Measurements from ENCODE around the gene ARHGEF2.

Gene ARHGEF2

DNA sequence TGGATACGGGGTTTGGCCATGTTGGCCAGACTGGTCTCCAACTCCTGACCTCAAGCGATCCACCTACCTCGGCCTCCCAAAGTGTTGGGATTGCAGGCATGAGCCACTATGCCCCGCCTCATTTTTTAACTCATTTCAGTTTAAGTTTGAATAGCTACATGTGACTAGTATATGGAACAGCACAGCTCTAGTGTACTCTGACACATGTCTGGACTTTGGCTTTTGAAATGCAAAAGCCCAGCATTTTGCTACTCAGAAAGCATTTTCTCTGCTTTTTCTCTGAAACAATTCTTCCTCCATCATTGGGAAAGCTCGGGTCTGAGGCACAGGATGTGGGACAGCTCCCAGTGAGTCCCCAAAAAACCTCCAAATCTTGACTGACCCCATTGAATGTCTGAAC, 46.5 kb upstream of the ARHGEF2 start:
- H3K36me3 ChIP-seq (ENCODE audit: control insufficient read depth, low read length): peaks cover 2% of the 10 kb centered on the region
- no peak overlapping the region for H3K27ac ChIP-seq (ENCODE audit: low read depth, low read length)
- TF ChIP-seq EZH2phosphoT487 (IDR thresholded peaks at IDR 0.05; ENCODE audit: borderline replicate concordance, low read length): no peak
- H3K79me2 ChIP-seq (ENCODE audit: control insufficient read depth, low read length): peaks cover 13% of the 10 kb centered on the region
- no peak overlapping the region for H3K4me3 ChIP-seq (ENCODE audit: low read length)
- H3F3A ChIP-seq (ENCODE audit: control insufficient read depth, insufficient read depth): no peaks in the 10 kb centered on the region
- no peak overlapping the region for H3K4me2 ChIP-seq (ENCODE audit: low read length)
- H3K9me2 ChIP-seq (replicated peaks; ENCODE audit: control insufficient read depth, low read length): no peaks in the 10 kb centered on the region
- H3K9me3 ChIP-seq (ENCODE audit: control insufficient read depth, insufficient read depth, low read length): no peaks in the 10 kb centered on the region
- no peaks in the 10 kb centered on the region for H3K27me3 ChIP-seq (ENCODE audit: control insufficient read depth, low read length)
- peaks cover 17% of the 10 kb centered on the region for H3K4me1 ChIP-seq (ENCODE audit: control insufficient read depth, low read length)
- no peaks in the 10 kb centered on the region for H4K20me1 ChIP-seq (ENCODE audit: control insufficient read depth, insufficient read depth, low read depth, low read length)

DNA sequence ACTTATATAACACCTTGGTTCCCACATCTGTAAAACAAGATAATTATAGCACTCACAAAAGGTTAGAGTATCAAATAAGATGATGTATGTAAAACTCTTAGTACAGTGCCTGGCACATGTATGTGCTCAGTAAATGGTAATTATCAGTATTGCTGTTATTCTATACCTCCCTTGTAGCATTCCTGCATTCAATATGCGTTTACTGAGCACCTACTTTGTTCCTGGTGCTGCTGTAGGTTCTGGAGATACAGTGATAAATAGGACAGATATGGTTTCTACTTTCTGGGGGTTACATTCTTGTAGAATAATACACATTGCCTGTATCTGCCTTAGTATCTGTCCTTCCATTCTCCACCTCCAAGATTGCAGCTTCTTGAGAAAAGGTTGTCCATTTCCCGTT, 43.6 kb upstream of the ARHGEF2 start:
- Histone ChIP-seq H3K4me3 (ENCODE audit: low read length) (no peak overlapping the region), H3K36me3 (ENCODE audit: control insufficient read depth, low read length) (peaks cover 28% of the 10 kb centered on the region), H3K9me3 (ENCODE audit: control insufficient read depth, insufficient read depth, low read length) (no peaks in the 10 kb centered on the region), H3K27ac (ENCODE audit: low read depth, low read length) (no peak overlapping the region), H3K79me2 (ENCODE audit: control insufficient read depth, low read length) (peaks cover 31% of the 10 kb centered on the region), H4K20me1 (ENCODE audit: control insufficient read depth, insufficient read depth, low read depth, low read length) (no peaks in the 10 kb centered on the region), H3K9me2 (replicated peaks; ENCODE audit: control insufficient read depth, low read length) (no peaks in the 10 kb centered on the region), H3F3A (ENCODE audit: control insufficient read depth, insufficient read depth) (no peaks in the 10 kb centered on the region), H3K27me3 (ENCODE audit: control insufficient read depth, low read length) (no peaks in the 10 kb centered on the region), H3K4me2 (ENCODE audit: low read length) (no peak overlapping the region), H3K4me1 (ENCODE audit: control insufficient read depth, low read length) (peaks cover 22% of the 10 kb centered on the region)
- TF ChIP-seq, protein P1, sequence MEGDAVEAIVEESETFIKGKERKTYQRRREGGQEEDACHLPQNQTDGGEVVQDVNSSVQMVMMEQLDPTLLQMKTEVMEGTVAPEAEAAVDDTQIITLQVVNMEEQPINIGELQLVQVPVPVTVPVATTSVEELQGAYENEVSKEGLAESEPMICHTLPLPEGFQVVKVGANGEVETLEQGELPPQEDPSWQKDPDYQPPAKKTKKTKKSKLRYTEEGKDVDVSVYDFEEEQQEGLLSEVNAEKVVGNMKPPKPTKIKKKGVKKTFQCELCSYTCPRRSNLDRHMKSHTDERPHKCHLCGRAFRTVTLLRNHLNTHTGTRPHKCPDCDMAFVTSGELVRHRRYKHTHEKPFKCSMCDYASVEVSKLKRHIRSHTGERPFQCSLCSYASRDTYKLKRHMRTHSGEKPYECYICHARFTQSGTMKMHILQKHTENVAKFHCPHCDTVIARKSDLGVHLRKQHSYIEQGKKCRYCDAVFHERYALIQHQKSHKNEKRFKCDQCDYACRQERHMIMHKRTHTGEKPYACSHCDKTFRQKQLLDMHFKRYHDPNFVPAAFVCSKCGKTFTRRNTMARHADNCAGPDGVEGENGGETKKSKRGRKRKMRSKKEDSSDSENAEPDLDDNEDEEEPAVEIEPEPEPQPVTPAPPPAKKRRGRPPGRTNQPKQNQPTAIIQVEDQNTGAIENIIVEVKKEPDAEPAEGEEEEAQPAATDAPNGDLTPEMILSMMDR (IDR thresholded peaks at IDR 0.05; ENCODE audit: low read depth, low read length, poor library complexity, severe bottlenecking): no peak
- no peak for TF ChIP-seq EZH2phosphoT487 (IDR thresholded peaks at IDR 0.05; ENCODE audit: borderline replicate concordance, low read length)

DNA sequence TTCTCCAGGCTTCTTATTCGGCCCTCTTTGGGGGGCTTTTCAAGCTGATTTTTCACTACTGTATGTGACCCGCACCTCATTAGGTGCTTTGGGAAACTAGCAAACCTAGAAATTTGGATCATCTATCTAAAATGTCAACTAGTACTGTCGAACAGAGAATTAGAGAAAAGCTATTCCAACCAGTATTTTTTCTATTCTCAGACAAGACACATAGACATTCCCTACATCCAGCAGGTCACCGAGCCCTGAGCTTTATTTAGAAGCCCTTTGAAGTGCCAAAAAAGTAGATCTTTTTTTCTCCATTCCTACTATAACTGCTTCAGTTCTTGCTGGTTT, 42.7 kb upstream of the ARHGEF2 start:
- Histone ChIP-seq H4K20me1 (ENCODE audit: control insufficient read depth, insufficient read depth, low read depth, low read length) (no peaks in the 10 kb centered on the region), H3F3A (ENCODE audit: control insufficient read depth, insufficient read depth) (no peaks in the 10 kb centered on the region), H3K4me3 (ENCODE audit: low read length) (peak overlapping the region; percentile 91), H3K9me3 (ENCODE audit: control insufficient read depth, insufficient read depth, low read length) (no peaks in the 10 kb centered on the region), H3K27me3 (ENCODE audit: control insufficient read depth, low read length) (no peaks in the 10 kb centered on the region), H3K27ac (ENCODE audit: low read depth, low read length) (no peak overlapping the region), H3K4me1 (ENCODE audit: control insufficient read depth, low read length) (peaks cover 21% of the 10 kb centered on the region), H3K36me3 (ENCODE audit: control insufficient read depth, low read length) (peaks cover 33% of the 10 kb centered on the region), H3K79me2 (ENCODE audit: control insufficient read depth, low read length) (peaks cover 31% of the 10 kb centered on the region), H3K4me2 (ENCODE audit: low read length) (peak overlapping the region; percentile 95), H3K9me2 (replicated peaks; ENCODE audit: control insufficient read depth, low read length) (no peaks in the 10 kb centered on the region)
- TF ChIP-seq, protein P1 (IDR thresholded peaks at IDR 0.05; ENCODE audit: low read depth, low read length, poor library complexity, severe bottlenecking): no peak
- TF ChIP-seq EZH2phosphoT487 (IDR thresholded peaks at IDR 0.05; ENCODE audit: borderline replicate concordance, low read length): no peak

DNA sequence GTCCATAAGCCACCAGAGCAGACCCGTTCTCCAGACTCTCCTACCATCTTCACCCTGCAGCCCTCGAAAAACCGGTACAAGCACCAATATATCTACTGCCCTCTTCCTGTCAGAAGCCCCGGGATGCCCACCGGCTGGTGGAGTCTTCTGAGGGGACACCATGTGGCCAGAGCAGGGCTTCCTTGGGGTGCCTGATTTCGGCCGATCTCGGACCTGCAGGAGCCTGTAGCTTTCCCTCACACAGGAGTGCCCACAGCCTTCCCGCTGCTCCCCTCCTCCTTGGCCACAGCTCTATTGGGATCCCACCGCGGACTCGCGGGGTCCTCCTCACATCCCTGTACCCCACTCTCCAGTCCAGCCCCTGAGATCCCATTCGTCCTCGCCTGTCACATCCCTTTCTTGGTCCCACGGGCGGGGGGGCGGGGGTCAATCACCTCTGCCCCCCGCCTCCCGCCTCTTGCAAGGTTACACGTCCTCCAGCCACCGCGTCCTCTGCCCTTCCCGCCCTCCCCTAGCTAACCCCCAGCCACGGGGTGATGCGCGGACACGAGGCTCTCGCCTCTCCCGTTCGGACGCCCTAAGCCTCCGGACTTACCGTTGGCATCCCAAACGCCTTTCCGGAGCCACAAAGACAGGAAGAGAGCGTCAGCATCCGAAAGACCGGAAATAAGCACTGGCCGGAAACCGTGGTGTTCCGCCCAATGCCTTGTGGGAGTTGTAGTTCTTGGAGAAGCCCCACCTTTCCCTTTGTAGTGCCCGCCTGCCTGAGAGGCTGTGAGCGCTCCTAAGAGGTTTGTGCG, 42.1 kb upstream of the ARHGEF2 start, which contains the start of gene SSR2:
Gene SSR2, minus strand, starts transcription at position 659 of the 800 bp plus-strand sequence. CDS start 784 bp downstream, outside the sequence.
- Histone ChIP-seq H3K27ac (ENCODE audit: low read depth, low read length) (no peak within 1 kb of the TSS), H3K79me2 (ENCODE audit: control insufficient read depth, low read length) (peaks cover 31% of the 10 kb centered on the region)
- TF ChIP-seq, protein P1 (IDR thresholded peaks at IDR 0.05; ENCODE audit: low read depth, low read length, poor library complexity, severe bottlenecking): no peak
- no peak for TF ChIP-seq EZH2phosphoT487 (IDR thresholded peaks at IDR 0.05; ENCODE audit: borderline replicate concordance, low read length)

More for the DNA sequence above, 42.1 kb upstream of the ARHGEF2 start, which contains the start of gene SSR2:
- Histone ChIP-seq H3K4me1 (ENCODE audit: control insufficient read depth, low read length) (peaks cover 19% of the 10 kb centered on the region), H3K4me2 (ENCODE audit: low read length) (peak within 1 kb of the TSS; percentile 95), H4K20me1 (ENCODE audit: control insufficient read depth, insufficient read depth, low read depth, low read length) (no peaks in the 10 kb centered on the region), H3F3A (ENCODE audit: control insufficient read depth, insufficient read depth) (no peaks in the 10 kb centered on the region), H3K36me3 (ENCODE audit: control insufficient read depth, low read length) (peaks cover 38% of the 10 kb centered on the region), H3K27me3 (ENCODE audit: control insufficient read depth, low read length) (no peaks in the 10 kb centered on the region), H3K4me3 (ENCODE audit: low read length) (peak within 1 kb of the TSS; percentile 91), H3K9me3 (ENCODE audit: control insufficient read depth, insufficient read depth, low read length) (no peaks in the 10 kb centered on the region), H3K9me2 (replicated peaks; ENCODE audit: control insufficient read depth, low read length) (no peaks in the 10 kb centered on the region)
